Activated CD4-positive, alpha-beta T cell treated with anti-CD3 and anti-CD28 coated beads, Interleukin-2, amount 10 ng/mL, durations not matched to agents 24 days and 14 days (primary cell): ENCODE data around the gene OR8U1. TPM values are rescaled to one million over a fixed set of nuclear protein-coding genes. Genes with fewer than 3 reads are reported as not detected.
"Not testable (repeated sequence)": the region's sequence is repeated elsewhere in the genome, so short reads cannot be mapped to it uniquely, and the experiment has no call there.

ENCODE experiments used
- DNase-seq: peaks from one replicate; pipeline ENCODE4 v3.0.0; 2022
- H3K27ac Mint-ChIP-seq: one replicate; pipeline ENCODE4 v1.8.0; 2022; ENCODE audit warnings: mild to moderate bottlenecking, mixed read lengths
- H3K27me3 Mint-ChIP-seq: one replicate; pipeline ENCODE4 v1.8.0; 2022; ENCODE audit warnings: mixed read lengths
- H3K36me3 Mint-ChIP-seq: one replicate; pipeline ENCODE4 v1.8.0; 2022; ENCODE audit warnings: low read depth, mild to moderate bottlenecking, mixed read lengths
- H3K4me1 Mint-ChIP-seq: one replicate; pipeline ENCODE4 v1.8.0; 2021; ENCODE audit warnings: mixed read lengths
- H3K4me3 Mint-ChIP-seq: one replicate; pipeline ENCODE4 v1.8.0; 2022; ENCODE audit warnings: mild to moderate bottlenecking, moderate library complexity, mixed read lengths
- H3K9me3 Mint-ChIP-seq: one replicate; pipeline ENCODE4 v1.8.0; 2021; ENCODE audit warnings: mixed read lengths
- intact Hi-C: fragments of 100-400 bp; cut with micrococcal nuclease; formaldehyde crosslinking; loops from one replicate; pipeline ENCODE4 v1.15.1; 2023
- total RNA-seq: library from RNA; stranded (reverse); gene quantifications from 2 replicates; pipeline ENCODE4 v1.2.3, GENCODE V29; 2022

Gene OR8U1
- total RNA-seq = not detected in 2 replicates

DNA sequence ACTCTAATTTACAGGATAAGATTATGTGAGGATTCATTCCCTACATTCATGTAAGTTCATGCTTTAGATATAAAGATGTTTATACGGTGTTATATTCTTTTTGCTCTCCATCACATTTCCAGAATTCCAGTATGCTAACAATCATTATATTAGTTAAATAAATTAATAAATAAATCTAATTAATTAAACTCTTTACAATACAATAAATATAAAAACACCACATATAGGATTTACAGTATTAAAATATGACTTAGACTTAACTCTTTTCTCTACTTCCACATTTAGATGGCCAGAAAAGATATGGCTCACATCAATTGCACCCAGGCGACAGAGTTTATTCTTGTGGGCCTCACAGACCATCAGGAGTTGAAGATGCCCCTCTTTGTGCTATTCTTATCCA, at the start of gene OR8U1:
OR8U1 (plus strand) TSS at position 301 of the 400 bp plus-strand sequence; CDS start at position 301, 0 bp downstream.
- Mint-ChIP-seq H3K4me3 (no peak within 1 kb of the TSS), H3K27me3 (no peaks in the 10 kb centered on the region), H3K4me1 (no peaks in the 10 kb centered on the region), H3K27ac (no peak within 1 kb of the TSS), H3K9me3 (peaks cover 3% of the 10 kb centered on the region), H3K36me3 (no peaks in the 10 kb centered on the region)
- no peak for DNase-seq
- intact Hi-C loops = no loop called here

- intact Hi-C loops = no loop called here
- no peaks in the 10 kb centered on the region for H3K27me3 Mint-ChIP-seq
- no peak overlapping the region for H3K27ac Mint-ChIP-seq
- peaks cover 5% of the 10 kb centered on the region for H3K9me3 Mint-ChIP-seq
- H3K36me3 Mint-ChIP-seq = no peaks in the 10 kb centered on the region
- H3K4me1 Mint-ChIP-seq = no peaks in the 10 kb centered on the region
- DNase-seq = no peak
- no peak overlapping the region for H3K4me3 Mint-ChIP-seq
These were observed 43.4 kb upstream of the OR8U1 start for GRCh38 chr11:56331861-56332491.

GRCh38 chr11:56333156-56333555, 42.3 kb upstream of the OR8U1 start:
- Mint-ChIP-seq H3K4me3 (no peak overlapping the region), H3K36me3 (no peaks in the 10 kb centered on the region), H3K27me3 (no peaks in the 10 kb centered on the region), H3K27ac (no peak overlapping the region), H3K9me3 (peaks cover 5% of the 10 kb centered on the region), H3K4me1 (no peaks in the 10 kb centered on the region)
- no peak for DNase-seq
- intact Hi-C loops = no loop called here

GRCh38 chr11:56340289-56340688, 35.1 kb upstream of the OR8U1 start:
- H3K9me3 Mint-ChIP-seq = peaks cover 9% of the 10 kb centered on the region
- DNase-seq = no peak
- H3K27ac Mint-ChIP-seq = no peak overlapping the region
- no peaks in the 10 kb centered on the region for H3K27me3 Mint-ChIP-seq
- H3K4me1 Mint-ChIP-seq = no peaks in the 10 kb centered on the region
- intact Hi-C loops = no loop called here
- H3K4me3 Mint-ChIP-seq = no peak overlapping the region
- no peaks in the 10 kb centered on the region for H3K36me3 Mint-ChIP-seq

DNA sequence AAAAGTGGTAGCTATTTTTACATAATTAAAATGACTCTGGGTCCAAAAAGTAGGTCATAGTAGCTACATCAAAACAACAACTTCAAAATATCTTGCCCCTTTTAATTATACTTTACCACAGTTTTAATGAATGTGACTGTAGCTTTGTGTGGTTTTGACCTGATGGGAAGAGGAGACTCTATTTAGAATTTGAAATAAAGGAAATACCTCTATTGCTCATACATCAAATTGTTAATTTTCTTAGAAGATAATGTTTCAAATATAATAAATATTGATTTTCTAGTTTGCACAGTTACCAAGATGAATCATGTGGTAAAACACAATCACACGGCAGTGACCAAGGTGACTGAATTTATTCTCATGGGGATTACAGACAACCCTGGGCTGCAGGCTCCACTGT, 29.7 kb upstream of the OR8U1 start, which contains the start of gene OR8K1:
OR8K1 (plus strand) TSS at position 301 of the 400 bp plus-strand sequence; CDS start at position 301, 0 bp downstream.
- Mint-ChIP-seq H3K9me3 (peaks cover 9% of the 10 kb centered on the region), H3K27me3 (no peaks in the 10 kb centered on the region), H3K4me1 (no peaks in the 10 kb centered on the region), H3K4me3 (no peak within 1 kb of the TSS), H3K36me3 (no peaks in the 10 kb centered on the region), H3K27ac (no peak within 1 kb of the TSS)
- intact Hi-C loops = no loop called here
- DNase-seq = no peak

DNA sequence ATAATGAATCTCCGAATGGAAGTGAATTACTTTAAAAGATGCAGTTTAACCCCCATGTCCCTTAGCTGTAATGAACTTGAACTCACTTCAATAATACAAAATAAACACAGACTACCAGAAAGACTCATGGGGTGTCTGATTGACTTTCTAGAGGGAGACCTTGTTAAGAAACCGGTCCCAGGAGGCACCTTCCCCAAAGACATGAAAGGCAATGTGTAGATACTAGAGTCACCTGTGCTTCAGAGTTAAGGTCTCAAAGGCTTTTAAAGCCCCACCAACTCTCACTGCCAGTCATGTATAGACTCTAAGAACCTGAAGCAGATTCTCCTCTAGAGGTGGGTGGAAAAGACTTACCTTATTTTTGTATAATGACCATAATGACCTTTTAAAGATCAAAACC, 21.4 kb upstream of the OR8U1 start, which contains the start of gene OR8J1:
OR8J1 (plus strand) TSS at position 301 of the 400 bp plus-strand sequence. CDS start 5,956 bp downstream, outside the sequence.
- intact Hi-C loops = no loop called here
- DNase-seq = no peak
- no peaks in the 10 kb centered on the region for H3K4me1 Mint-ChIP-seq
- H3K27ac Mint-ChIP-seq = no peak within 1 kb of the TSS
- H3K9me3 Mint-ChIP-seq = peaks cover 3% of the 10 kb centered on the region
- H3K4me3 Mint-ChIP-seq = no peak within 1 kb of the TSS
- H3K36me3 Mint-ChIP-seq = no peaks in the 10 kb centered on the region
- H3K27me3 Mint-ChIP-seq = no peaks in the 10 kb centered on the region

DNA sequence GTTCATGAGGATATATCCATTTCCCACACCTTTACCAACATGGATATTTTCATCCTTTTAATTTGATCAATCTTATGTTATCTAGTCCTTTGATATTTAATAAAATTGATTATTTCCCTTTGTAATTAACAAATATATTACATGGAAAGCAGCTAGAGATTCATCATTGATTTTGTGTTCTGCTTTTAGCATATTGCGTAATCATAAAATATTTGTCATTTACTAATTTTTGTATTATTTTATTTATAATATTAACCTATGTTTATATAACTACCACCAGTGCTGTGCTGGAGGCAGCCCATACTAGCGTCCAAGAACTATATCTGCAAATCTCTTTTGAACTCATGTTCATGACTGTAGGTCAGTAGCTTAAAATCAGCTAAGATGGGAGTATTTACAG, 4.7 kb downstream of the OR8U1 start:
- Mint-ChIP-seq H3K9me3 (peaks cover 3% of the 10 kb centered on the region), H3K4me3 (no peak overlapping the region), H3K27me3 (no peaks in the 10 kb centered on the region), H3K27ac (no peak overlapping the region), H3K4me1 (no peaks in the 10 kb centered on the region), H3K36me3 (no peaks in the 10 kb centered on the region)
- intact Hi-C loops = no loop called here
- DNase-seq = no peak

DNA sequence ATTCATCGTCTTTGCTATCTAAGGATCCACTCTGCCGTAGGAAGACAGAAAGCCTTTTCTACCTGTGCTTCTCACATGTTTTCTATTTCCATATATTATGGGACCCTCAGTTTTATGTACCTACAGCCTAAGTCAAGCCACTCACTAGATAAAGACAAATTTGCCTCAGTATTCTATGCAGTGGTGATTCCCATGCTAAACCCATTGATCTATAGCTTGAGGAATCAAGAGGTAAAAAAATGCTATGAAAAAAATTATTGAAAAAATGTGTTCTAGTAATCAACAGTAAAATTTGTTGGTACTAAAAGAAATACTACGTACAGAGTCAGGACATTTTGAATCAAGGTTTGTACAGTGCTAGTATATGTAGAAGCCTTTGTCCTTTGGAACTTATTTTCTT, 19.0 kb downstream of the OR8U1 start:
- intact Hi-C loops = no loop called here
- no peaks in the 10 kb centered on the region for H3K4me1 Mint-ChIP-seq
- H3K9me3 Mint-ChIP-seq = peaks cover 3% of the 10 kb centered on the region
- DNase-seq = no peak
- no peak overlapping the region for H3K27ac Mint-ChIP-seq
- no peaks in the 10 kb centered on the region for H3K36me3 Mint-ChIP-seq
- no peak overlapping the region for H3K4me3 Mint-ChIP-seq
- no peaks in the 10 kb centered on the region for H3K27me3 Mint-ChIP-seq

GRCh38 chr11:56396047-56396446, 20.6 kb downstream of the OR8U1 start:
- Mint-ChIP-seq H3K27me3 (no peaks in the 10 kb centered on the region), H3K27ac (no peak overlapping the region), H3K36me3 (no peaks in the 10 kb centered on the region), H3K4me3 (no peak overlapping the region), H3K9me3 (peaks cover 3% of the 10 kb centered on the region), H3K4me1 (no peaks in the 10 kb centered on the region)
- no peak for DNase-seq
- intact Hi-C loops = no loop called here

DNA sequence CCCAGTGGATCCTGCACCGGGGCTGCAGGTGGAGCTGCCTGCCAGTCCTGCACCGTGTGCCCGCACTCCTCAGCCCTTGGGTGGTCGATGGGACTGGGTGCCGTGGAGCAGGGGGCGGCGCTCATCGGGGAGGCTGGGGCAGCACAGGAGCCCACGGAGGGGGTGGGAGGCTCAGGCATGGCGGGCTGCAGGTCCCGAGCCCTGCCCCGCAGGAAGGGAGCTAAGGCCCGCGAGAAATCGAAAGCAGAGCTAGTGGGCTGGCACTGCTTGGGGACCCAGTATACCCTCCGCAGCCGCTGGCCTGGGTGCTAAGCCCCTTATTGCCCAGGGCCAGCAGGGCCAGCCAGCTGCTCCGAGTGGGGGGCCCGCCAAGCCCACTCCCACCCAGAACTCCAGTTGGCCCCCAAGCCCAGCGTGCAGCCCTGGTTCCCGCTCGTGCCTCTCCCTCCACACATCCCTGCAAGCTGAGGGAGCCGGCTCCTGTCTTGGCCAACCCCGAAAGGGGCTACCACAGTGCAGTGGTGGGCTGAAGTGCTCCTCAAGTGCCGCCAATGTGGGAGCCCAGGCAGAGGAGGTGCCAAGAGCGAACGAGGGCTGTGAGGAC, 26.5 kb downstream of the OR8U1 start:
- DNase-seq, H3K27ac Mint-ChIP-seq, H3K9me3 Mint-ChIP-seq, intact Hi-C loops, H3K36me3 Mint-ChIP-seq, H3K4me3 Mint-ChIP-seq, H3K4me1 Mint-ChIP-seq, H3K27me3 Mint-ChIP-seq: not testable (repeated sequence)

- H3K9me3 Mint-ChIP-seq = peaks cover 10% of the 10 kb centered on the region
These were observed 29.0 kb downstream of the OR8U1 start for GRCh38 chr11:56404393-56404792.

GRCh38 chr11:56410801-56411200, 35.4 kb downstream of the OR8U1 start:
- no peak for DNase-seq
- H3K27ac Mint-ChIP-seq = no peak overlapping the region
- intact Hi-C loops = no loop called here
- H3K4me3 Mint-ChIP-seq = no peak overlapping the region
- no peaks in the 10 kb centered on the region for H3K4me1 Mint-ChIP-seq
- no peaks in the 10 kb centered on the region for H3K27me3 Mint-ChIP-seq
- H3K36me3 Mint-ChIP-seq = no peaks in the 10 kb centered on the region
- peaks cover 20% of the 10 kb centered on the region for H3K9me3 Mint-ChIP-seq

More at GRCh38 chr11:56404393-56404792, 29.0 kb downstream of the OR8U1 start:
- intact Hi-C loops = no loop called here
- Mint-ChIP-seq H3K4me1 (no peaks in the 10 kb centered on the region), H3K27ac (no peak overlapping the region), H3K27me3 (no peaks in the 10 kb centered on the region), H3K4me3 (no peak overlapping the region), H3K36me3 (no peaks in the 10 kb centered on the region)
- no peak for DNase-seq

GRCh38 chr11:56412396-56412795, 37.0 kb downstream of the OR8U1 start, which contains the start of gene OR5AL1:
Gene OR5AL1, plus strand, starts transcription at chr11:56412696.
- DNase-seq = no peak
- H3K36me3 Mint-ChIP-seq = no peaks in the 10 kb centered on the region
- peaks cover 18% of the 10 kb centered on the region for H3K9me3 Mint-ChIP-seq
- no peak within 1 kb of the TSS for H3K4me3 Mint-ChIP-seq
- H3K4me1 Mint-ChIP-seq = no peaks in the 10 kb centered on the region
- no peaks in the 10 kb centered on the region for H3K27me3 Mint-ChIP-seq
- intact Hi-C loops = no loop called here
- H3K27ac Mint-ChIP-seq = no peak within 1 kb of the TSS
